ENCODE measurements around the gene CCSER2.
A peak's percentile ranks its signal among the peaks of the same experiment; 100 is the strongest.

Gene CCSER2

DNA sequence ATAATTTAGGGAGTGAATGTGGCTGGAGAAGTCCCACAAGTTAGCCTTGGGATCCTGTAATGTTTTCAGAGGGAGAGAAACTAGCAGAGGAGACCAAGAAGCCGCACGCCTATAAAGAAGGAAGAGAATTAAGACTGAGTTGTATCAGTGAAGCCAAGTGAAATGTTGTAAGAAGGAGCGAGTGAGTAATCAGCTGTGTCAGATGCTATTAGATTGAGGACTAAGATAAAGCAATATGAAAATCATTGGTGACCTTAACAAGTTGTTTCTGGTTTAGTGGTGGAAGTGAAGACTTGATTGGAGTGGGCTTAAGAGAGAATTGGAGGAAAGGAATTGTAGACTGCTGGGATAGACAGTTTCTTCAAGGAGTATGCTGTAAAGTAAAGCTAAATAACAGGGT is 8.8 kb downstream of the CCSER2 start:
- H3K4me3 ChIP-seq (ENCODE audit: control insufficient read depth, low read depth, low read length) = no peak overlapping the region
- DNase-seq (ENCODE audit: low read depth) = peak; percentile 73
- TF ChIP-seq CTCF (conservative IDR thresholded peaks at IDR 0.05; ENCODE audit: control insufficient read depth, insufficient read depth, low read depth, low read length) = no peak

GRCh38 chr10:84339025-84339424 is 10.6 kb downstream of the CCSER2 start:
- TF ChIP-seq CTCF (conservative IDR thresholded peaks at IDR 0.05; ENCODE audit: control insufficient read depth, insufficient read depth, low read depth, low read length) = no peak
- H3K4me3 ChIP-seq (ENCODE audit: control insufficient read depth, low read depth, low read length) = no peak overlapping the region
- no peak for DNase-seq (ENCODE audit: low read depth)

GRCh38 chr10:84340187-84340586 is 11.8 kb downstream of the CCSER2 start:
- DNase-seq (ENCODE audit: low read depth) = no peak
- H3K4me3 ChIP-seq (ENCODE audit: control insufficient read depth, low read depth, low read length) = no peak overlapping the region
- no peak for TF ChIP-seq CTCF (conservative IDR thresholded peaks at IDR 0.05; ENCODE audit: control insufficient read depth, insufficient read depth, low read depth, low read length)

DNA sequence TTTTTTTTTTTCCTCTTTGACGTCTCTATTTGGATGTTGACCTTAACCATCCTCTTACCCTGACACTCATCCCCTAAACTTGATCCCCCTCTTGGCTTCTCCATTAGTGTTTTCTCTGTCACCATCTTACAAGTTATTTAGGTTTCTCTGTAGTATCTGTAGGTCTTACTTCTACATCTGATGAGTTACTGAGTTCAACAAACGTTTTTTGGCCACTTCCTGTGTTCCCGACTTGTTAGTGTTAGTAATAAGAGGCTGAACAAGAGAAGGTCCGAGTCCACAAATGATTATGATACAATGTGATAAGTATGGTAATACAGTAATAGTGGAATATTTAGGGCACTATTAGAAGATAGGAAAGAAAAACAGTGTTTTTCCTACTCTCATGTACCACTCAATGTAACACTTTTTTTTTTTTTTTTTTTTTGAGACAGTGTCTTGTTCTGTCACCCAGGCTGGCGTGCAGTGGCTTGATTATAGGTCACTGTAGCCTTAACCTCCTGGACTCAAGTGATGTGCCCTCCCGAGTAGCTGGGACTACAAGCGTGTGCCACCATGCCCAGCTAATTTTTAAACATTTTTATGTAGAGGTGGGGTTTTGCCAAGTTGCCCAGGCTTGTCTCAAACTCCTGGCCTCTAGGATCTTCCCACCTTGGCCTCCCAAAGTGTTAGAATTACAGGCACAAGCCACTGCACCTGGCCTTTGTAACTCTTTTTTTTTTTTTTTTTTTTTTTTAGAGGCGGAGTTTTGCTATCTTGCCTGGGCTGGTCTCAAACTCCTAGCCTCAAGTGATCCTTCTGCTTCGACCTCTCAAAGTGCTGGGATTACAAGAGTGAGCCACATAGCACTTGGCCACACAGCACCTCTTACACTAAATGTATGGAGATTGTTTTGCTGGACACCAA is 12.5 kb downstream of the CCSER2 start:
- DNase-seq (ENCODE audit: low read depth) = no peak
- TF ChIP-seq CTCF (conservative IDR thresholded peaks at IDR 0.05; ENCODE audit: control insufficient read depth, insufficient read depth, low read depth, low read length) = no peak
- H3K4me3 ChIP-seq (ENCODE audit: control insufficient read depth, low read depth, low read length) = no peak overlapping the region

- no peak for DNase-seq (ENCODE audit: low read depth)
- H3K4me3 ChIP-seq (ENCODE audit: control insufficient read depth, low read depth, low read length) = no peak overlapping the region
- no peak for TF ChIP-seq CTCF (conservative IDR thresholded peaks at IDR 0.05; ENCODE audit: control insufficient read depth, insufficient read depth, low read depth, low read length)
Observed at GRCh38 chr10:84341538-84341856, 13.1 kb downstream of the CCSER2 start.

DNA sequence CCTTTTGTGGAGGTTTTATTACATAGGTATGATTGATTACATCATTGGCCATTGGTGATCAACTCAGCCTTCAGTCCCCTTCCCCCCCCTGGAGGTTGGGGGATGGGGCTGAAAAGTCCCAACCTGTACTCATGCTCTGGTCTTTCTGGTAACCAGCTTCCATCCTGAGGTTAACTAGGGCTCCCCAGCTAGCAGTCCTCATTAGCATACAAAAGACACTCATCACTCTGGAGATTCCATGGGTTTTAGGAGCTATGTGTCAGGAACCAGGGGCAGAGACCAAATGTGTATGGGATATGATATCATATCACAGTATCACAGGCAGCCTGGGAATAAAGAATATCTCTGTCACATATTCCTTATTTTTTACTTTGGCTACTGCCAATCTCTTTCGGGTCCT is 13.6 kb downstream of the CCSER2 start:
- DNase-seq (ENCODE audit: low read depth) = no peak
- H3K4me3 ChIP-seq (ENCODE audit: control insufficient read depth, low read depth, low read length) = no peak overlapping the region
- TF ChIP-seq CTCF (conservative IDR thresholded peaks at IDR 0.05; ENCODE audit: control insufficient read depth, insufficient read depth, low read depth, low read length) = no peak
